Measurements from ENCODE around the gene RNF181.
"Not testable (repeated sequence)": the region's sequence is repeated elsewhere in the genome, so short reads cannot be mapped to it uniquely, and the experiment has no call there.

Gene RNF181

GRCh38 chr2:85614757-85615156, 19.2 kb downstream of the RNF181 start:
- not testable (repeated sequence) for DNase-seq (ENCODE audit: low read depth in 3 of 3)

DNA sequence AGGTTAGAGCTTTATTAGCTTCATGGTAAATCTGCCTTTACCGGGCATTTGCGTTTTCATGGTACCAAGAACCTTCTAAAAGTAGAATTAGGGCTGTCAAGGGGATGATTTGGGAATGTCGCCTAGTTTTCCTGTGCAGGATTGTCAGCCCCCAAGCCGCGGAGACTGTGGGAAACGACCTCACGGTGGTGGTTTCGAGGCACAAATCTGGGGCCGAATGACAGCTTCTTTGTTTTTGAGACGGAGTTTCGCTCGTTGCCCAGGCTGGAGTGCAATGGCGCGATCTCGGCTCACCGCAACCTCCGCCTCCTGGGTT, 19.8 kb downstream of the RNF181 start:
- no peak for DNase-seq (ENCODE audit: low read depth in 3 of 3)

DNA sequence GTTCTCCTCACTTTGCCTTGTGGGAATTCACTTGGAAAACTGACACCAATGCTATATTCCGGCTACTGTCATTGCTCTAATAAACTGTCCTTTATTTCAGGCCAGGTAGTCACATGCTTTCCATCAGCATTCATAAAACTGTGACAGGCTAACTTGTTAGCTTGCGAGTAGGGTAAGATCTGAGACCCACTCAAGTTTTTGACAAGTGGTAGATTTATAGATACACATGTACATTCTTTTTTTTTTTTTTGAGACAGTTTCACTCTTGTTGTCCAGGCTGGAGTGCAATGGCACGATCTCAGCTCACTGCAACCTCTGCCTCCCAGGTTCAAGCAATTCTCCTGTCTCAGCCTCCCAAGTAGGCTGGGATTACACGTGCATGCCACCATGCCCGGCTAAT, 22.2 kb downstream of the RNF181 start:
- DNase-seq (ENCODE audit: low read depth in 3 of 3): not testable (repeated sequence)

- no peak for DNase-seq (ENCODE audit: low read depth in 3 of 3)
These were observed 24.1 kb downstream of the RNF181 start for GRCh38 chr2:85619617-85620016.

DNA sequence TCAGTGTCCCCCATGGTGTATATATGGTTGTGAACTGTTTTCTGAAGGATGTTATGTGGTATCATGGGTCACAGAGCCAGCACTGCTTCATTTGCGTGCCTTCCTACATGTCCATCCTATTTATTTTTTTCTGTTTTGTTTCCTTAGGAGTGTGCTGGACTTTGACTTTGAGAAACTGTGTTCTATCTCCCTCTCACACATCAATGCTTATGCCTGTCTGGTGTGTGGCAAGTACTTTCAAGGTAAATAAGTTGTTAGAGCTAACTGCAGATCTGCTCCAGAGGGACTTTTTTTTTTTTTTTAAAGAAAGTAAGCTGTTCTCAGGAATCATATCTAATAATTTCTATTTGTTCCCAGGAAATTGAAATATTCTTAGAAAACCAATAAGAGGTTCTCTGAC, 25.8 kb downstream of the RNF181 start:
- no peak for DNase-seq (ENCODE audit: low read depth in 3 of 3)

DNA sequence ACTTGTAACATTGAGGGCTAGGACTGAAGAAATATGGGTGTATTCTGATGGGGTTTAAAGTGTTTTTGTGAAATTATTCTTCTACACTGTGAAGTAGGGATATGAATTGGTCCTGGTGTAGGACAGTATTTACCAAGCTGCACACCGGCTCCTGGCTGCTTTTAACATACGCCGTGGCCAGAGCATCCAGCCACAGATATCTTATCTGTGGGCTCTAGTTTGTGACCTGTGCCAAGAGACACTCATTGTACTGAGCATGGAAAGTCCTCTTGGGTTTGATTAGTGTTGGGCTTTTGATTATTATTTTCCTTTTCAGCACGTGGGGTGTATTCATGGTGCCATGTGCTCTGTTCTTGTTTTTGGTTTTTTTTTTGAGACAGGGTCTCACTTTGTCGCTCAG, 28.4 kb downstream of the RNF181 start:
- no peak for DNase-seq (ENCODE audit: low read depth in 3 of 3)

DNA sequence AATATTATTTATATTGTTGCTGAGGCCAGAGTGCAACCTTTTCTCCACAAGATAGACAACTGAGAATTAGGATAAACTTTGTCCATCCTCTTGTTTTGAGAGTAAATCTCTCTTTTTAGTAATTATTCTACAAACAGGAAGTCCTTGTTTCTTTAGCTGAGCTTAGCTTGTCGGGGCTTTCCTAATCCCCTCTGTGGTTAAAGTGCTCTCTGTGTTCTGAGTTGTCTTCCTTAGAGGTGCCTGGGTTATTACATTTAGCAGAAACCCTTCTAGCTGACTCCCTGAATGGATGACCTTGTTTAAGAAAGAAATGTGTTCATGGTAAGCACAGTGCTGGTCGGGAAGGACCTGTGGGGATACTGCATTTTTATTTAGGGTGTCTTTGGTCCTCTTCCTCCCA, 33.1 kb downstream of the RNF181 start:
- DNase-seq (ENCODE audit: low read depth in 3 of 3): no peak

GRCh38 chr2:85631316-85631715, 35.8 kb downstream of the RNF181 start:
- DNase-seq (ENCODE audit: low read depth in 3 of 3): no peak

DNA sequence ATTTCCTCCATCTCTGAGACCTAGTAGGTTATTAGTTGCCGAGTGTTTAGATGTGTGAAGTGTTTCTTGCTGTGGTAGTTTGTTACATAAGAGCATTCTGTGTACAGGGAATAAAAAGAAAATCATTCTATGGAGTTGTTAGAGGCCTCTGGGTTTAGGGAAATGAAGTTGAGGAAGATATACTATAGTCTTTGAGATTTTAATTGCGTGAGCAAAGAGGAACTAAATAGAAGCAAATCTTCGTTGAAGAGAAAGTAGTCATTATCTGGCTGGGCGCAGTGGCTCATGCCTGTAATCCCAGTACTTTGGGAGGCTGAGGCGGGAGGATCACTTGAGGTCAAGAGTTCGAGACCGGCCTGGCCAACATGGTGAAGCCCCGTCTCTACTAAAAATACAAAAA, 39.5 kb downstream of the RNF181 start:
- no peak for DNase-seq (ENCODE audit: low read depth in 3 of 3)

GRCh38 chr2:85635636-85636035, 40.1 kb downstream of the RNF181 start:
- no peak for DNase-seq (ENCODE audit: low read depth in 3 of 3)

DNA sequence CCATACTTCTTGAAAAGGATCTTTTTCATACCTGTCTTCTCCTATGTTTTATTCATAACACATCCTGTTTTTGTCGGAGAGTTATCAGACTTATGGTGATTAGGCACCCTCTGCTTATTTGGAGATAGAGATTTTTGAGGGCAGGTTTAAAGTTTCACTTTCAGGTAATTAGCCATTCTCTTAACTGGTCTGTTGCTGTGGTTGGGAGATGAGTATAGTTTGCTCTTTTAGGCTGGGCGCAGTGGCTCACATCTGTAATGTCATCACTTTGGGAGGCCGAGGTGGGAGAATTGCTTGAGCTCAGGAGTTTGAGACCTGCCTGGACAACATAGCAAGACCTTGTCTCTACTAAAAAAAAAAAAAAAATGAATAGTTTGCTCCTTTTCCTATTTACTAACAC, 47.2 kb downstream of the RNF181 start:
- no peak for DNase-seq (ENCODE audit: low read depth in 3 of 3)

DNA sequence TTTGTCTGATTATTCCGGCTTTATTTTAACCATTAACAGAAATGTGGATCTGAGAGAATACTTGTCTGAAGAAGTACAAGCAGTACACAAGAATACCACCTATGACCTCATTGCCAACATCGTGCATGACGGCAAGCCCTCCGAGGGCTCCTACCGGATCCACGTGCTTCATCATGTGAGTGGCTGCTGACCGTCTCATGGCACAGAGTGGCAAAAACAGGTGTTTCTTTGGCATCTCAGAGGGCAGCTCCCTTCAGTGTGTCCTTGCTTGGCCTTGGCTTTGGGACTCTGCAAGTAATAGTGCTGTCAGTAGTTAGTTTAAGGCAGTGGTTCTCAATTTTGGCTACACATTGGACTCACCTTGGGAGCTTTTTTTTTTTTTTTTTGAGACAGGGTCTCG, 49.4 kb downstream of the RNF181 start:
- DNase-seq (ENCODE audit: low read depth in 3 of 3): no peak

GRCh38 chr2:85646166-85646565, 50.6 kb downstream of the RNF181 start:
- DNase-seq (ENCODE audit: low read depth in 3 of 3): no peak

Data from stimulated activated CD4-positive, alpha-beta T cell treated with anti-CD3 and anti-CD28 coated beads, TNF-alpha, amount 100 ng/mL, for 48 hours (primary cell).